Activated CD4-positive, CD25-positive, alpha-beta regulatory T cell (primary cell): ENCODE results near the gene IGF2BP3.

Experiments used
- DNase-seq, 4 experiments: peaks; one replicate each; lab custom pipeline; 2025; lab: John Stamatoyannopoulos, UW

Gene IGF2BP3

GRCh38 chr7:23294549-23295400, 175.5 kb downstream of the IGF2BP3 start:
- no peak for DNase-seq

GRCh38 chr7:23293500-23294073, 176.7 kb downstream of the IGF2BP3 start:
- DNase-seq: no peak

- no peak for DNase-seq
These were observed 177.7 kb downstream of the IGF2BP3 start for GRCh38 chr7:23292623-23293022.

- no peak for DNase-seq
These were observed 178.2 kb downstream of the IGF2BP3 start for GRCh38 chr7:23291957-23292560.

GRCh38 chr7:23290993-23291392, 179.3 kb downstream of the IGF2BP3 start:
- no peak for DNase-seq

- no peak for DNase-seq
These were observed 182.7 kb downstream of the IGF2BP3 start for GRCh38 chr7:23287612-23288011.

GRCh38 chr7:23285657-23286646, 184.3 kb downstream of the IGF2BP3 start:
- DNase-seq: no peak

GRCh38 chr7:23284871-23285270, 185.4 kb downstream of the IGF2BP3 start:
- no peak for DNase-seq

- no peak for DNase-seq
These were observed 187.2 kb downstream of the IGF2BP3 start for GRCh38 chr7:23283086-23283485.

GRCh38 chr7:23279819-23280525, 190.3 kb downstream of the IGF2BP3 start:
- no peak for DNase-seq

GRCh38 chr7:23277359-23277989, 192.8 kb downstream of the IGF2BP3 start:
- DNase-seq: no peak

- no peak for DNase-seq
These were observed 193.3 kb downstream of the IGF2BP3 start for GRCh38 chr7:23276947-23277346.

GRCh38 chr7:23276376-23276775, 193.9 kb downstream of the IGF2BP3 start:
- no peak for DNase-seq

- DNase-seq: no peak
These were observed 194.4 kb downstream of the IGF2BP3 start for GRCh38 chr7:23275912-23276311.

GRCh38 chr7:23273141-23273599, 197.1 kb downstream of the IGF2BP3 start:
- peak; percentile 80 to 89 (median 86) for DNase-seq

- DNase-seq: no peak
These were observed 198.0 kb downstream of the IGF2BP3 start for GRCh38 chr7:23272275-23272674.

GRCh38 chr7:23268746-23269145, 201.5 kb downstream of the IGF2BP3 start:
- DNase-seq: no peak

GRCh38 chr7:23268167-23268566, 202.1 kb downstream of the IGF2BP3 start:
- DNase-seq: no peak

GRCh38 chr7:23267357-23267756, 202.9 kb downstream of the IGF2BP3 start:
- no peak for DNase-seq

- DNase-seq: no peak
These were observed 203.4 kb downstream of the IGF2BP3 start for GRCh38 chr7:23266918-23267317.
